Measurements from ENCODE around the gene CHCHD3.
A peak's percentile ranks its signal among the peaks of the same experiment; 100 is the strongest.

The CHCHD3 gene

GRCh38 chr7:132846086-132846485 is 235.8 kb downstream of the CHCHD3 start:
- no peak overlapping the region for H3K27ac ChIP-seq
- no peak for TF ChIP-seq CTCF (conservative IDR thresholded peaks at IDR 0.05)

GRCh38 chr7:132842478-132842877 is 239.4 kb downstream of the CHCHD3 start:
- H3K27ac ChIP-seq, result no peak overlapping the region
- TF ChIP-seq CTCF (conservative IDR thresholded peaks at IDR 0.05), result no peak

- TF ChIP-seq CTCF (conservative IDR thresholded peaks at IDR 0.05), result no peak
- H3K27ac ChIP-seq, result no peak overlapping the region
These were observed 241.7 kb downstream of the CHCHD3 start for GRCh38 chr7:132840199-132840598.

- no peak overlapping the region for H3K27ac ChIP-seq
- TF ChIP-seq CTCF (conservative IDR thresholded peaks at IDR 0.05), result no peak
These were observed 243.6 kb downstream of the CHCHD3 start for GRCh38 chr7:132838313-132838712.

GRCh38 chr7:132837529-132837928 is 244.4 kb downstream of the CHCHD3 start:
- TF ChIP-seq CTCF (conservative IDR thresholded peaks at IDR 0.05), result no peak
- H3K27ac ChIP-seq, result no peak overlapping the region

- TF ChIP-seq CTCF (conservative IDR thresholded peaks at IDR 0.05), result no peak
These were observed 245.1 kb downstream of the CHCHD3 start for GRCh38 chr7:132836746-132837145.

GRCh38 chr7:132830941-132831340 is 250.9 kb downstream of the CHCHD3 start:
- no peak for TF ChIP-seq CTCF (conservative IDR thresholded peaks at IDR 0.05)
- H3K27ac ChIP-seq, result peak overlapping the region; percentile 56

More at GRCh38 chr7:132836746-132837145, 245.1 kb downstream of the CHCHD3 start:
- no peak overlapping the region for H3K27ac ChIP-seq

GRCh38 chr7:132828502-132828901 is 253.4 kb downstream of the CHCHD3 start:
- no peak overlapping the region for H3K27ac ChIP-seq
- no peak for TF ChIP-seq CTCF (conservative IDR thresholded peaks at IDR 0.05)
